GM10248 (cell line): ENCODE measurements around the gene KCTD1.

Experiments used
- CTCF ChIA-PET: fragments of 300-600 bp; sonication (Branson Sonifier 250); formaldehyde crosslinking; extraction: SDS; loops from one replicate; lab custom pipeline; 2021; ENCODE audit warnings: antibody characterized with exemption; lab: Yijun Ruan, JAX
- POLR2A ChIA-PET: fragments of 350-650 bp; sonication (Branson Sonifier 250); formaldehyde crosslinking; extraction: SDS; loops from one replicate; lab custom pipeline; 2020; ENCODE audit warnings: antibody characterized with exemption; lab: Yijun Ruan, JAX
- DNase-seq: peaks from one replicate; pipeline ENCODE4 v3.0.0; 2012; ENCODE audit errors: extremely low spot score
- TF ChIP-seq, protein P1 (sequence below): IDR thresholded peaks from 2 replicates; pipeline ENCODE4 v1.5.1; 2012; ENCODE audit warnings: mild to moderate bottlenecking, low read depth; ENCODE audit errors: extremely low read depth, missing control alignments, control extremely low read depth

KCTD1 gene

DNA sequence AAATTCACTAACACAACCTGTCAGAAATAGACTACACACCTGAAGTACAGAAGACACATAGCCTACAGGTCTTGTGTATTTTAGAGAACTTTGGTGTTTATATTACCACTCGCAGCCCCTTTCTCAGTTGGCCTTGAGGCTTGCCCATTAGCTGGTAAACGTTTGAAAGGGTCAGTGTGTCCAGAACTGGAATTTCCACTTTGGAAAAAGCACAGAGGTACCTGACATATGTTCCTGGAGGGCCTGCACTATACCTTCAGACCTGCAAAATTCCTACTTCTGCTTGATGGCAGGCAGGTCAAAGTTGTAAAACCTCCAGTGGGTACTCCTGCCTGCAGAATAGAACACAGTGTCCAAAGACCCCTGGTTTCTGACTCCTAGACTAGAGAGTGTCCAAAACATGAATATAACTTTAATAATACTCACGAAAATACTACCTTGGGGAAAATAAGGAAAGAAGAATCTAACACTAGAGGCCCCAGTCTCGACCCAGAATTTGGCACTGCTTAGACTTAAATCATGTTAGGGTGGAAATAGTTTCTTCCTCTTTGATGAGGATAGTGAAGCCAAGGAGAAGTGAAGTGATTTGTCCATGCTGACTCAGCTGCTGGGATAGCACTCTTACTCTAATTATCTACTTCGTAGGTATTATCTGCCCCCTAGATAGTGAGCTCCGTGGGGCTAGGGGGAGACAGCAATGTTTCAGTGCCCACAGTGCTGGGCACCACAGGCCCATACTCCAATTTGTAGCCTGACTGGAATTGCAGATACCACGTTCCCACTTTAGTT is 2.8 kb downstream of the KCTD1 start:
- TF ChIP-seq, protein P1, sequence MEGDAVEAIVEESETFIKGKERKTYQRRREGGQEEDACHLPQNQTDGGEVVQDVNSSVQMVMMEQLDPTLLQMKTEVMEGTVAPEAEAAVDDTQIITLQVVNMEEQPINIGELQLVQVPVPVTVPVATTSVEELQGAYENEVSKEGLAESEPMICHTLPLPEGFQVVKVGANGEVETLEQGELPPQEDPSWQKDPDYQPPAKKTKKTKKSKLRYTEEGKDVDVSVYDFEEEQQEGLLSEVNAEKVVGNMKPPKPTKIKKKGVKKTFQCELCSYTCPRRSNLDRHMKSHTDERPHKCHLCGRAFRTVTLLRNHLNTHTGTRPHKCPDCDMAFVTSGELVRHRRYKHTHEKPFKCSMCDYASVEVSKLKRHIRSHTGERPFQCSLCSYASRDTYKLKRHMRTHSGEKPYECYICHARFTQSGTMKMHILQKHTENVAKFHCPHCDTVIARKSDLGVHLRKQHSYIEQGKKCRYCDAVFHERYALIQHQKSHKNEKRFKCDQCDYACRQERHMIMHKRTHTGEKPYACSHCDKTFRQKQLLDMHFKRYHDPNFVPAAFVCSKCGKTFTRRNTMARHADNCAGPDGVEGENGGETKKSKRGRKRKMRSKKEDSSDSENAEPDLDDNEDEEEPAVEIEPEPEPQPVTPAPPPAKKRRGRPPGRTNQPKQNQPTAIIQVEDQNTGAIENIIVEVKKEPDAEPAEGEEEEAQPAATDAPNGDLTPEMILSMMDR, result no peak
- POLR2A ChIA-PET, result no interaction called here
- DNase-seq, result no peak
- CTCF ChIA-PET, result interaction anchor here (1.0 to 1.3 kb wide), 3 partner anchors 11 to 140 kb away, joined by 3 to 4 read pairs (median 3); no protein-coding TSS in a partner anchor

DNA sequence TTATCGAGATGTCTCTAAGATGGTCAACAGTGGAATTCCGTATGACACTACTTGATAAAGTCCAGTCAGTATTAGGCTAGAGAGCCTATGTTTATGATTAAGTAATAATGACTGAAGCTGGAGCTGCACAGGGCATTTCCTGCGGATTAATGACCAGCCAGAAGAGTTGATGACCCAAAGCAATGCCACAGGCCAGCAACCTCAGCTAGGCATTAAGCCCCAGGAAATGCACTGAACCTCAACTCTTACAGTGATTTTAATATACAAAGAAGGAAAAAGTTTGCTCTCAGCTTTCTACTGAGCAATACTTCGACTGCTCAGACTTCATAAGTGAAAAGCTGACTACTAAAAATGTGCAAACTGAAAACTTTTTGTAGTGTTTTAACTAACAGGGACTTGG is 3.9 kb downstream of the KCTD1 start:
- TF ChIP-seq, protein P1, result no peak
- ChIA-PET CTCF (interaction anchor here (1.0 kb wide), 1 partner anchor 139 kb away, joined by 3 read pairs; no protein-coding TSS in a partner anchor), POLR2A (no interaction called here)
- no peak for DNase-seq

DNA sequence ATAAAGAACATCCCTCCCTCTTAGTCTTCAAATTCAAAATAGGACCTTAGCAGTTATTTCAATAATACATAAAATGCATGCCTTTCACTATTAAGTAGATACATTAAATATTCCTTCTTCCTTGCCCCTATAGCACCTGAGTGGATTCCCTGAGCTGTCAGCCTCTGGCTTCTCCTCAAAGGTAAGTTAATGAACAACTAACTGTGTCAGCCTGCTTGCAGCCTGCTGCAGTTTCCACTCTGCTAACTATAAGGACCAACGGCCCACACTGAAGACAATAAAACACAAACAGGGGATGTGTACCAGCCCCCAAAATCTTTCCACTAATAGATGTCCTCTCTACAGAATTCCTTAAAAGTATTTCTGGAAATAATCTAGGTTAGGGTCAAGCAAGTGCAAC is 5.0 kb downstream of the KCTD1 start:
- ChIA-PET POLR2A (no interaction called here), CTCF (no interaction called here)
- no peak for DNase-seq
- TF ChIP-seq, protein P1, result no peak

DNA sequence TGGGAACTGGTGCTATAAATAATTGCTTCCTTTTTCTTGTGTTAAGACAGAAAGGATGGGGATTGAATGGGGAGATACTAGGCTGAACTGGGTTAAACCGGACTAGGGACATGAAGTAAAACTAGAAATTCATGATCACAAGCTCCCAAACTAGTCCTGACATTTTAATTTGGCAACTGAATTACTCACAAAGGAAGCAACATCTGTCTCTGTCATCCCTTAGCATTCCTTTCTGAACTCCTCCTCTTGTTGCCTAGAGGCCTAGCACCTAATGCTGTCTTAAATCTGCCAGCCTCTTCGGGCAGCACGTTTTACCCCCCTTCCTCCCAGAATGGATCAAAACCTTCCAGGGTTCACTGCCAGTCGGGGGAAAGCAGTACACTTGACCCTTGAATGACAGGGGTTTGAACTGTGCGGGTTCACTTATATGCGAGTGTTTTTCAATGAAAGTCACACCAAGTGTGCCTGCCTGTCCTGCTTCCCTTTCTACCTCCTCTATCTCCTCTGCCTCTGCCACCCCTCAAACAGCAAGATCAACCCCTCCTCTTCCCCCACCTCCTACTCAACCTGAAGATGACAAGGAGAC is 8.2 kb downstream of the KCTD1 start:
- TF ChIP-seq, protein P1, result no peak
- DNase-seq, result no peak
- ChIA-PET CTCF (interaction anchor here (1.3 to 1.6 kb wide), 2 partner anchors 18 to 156 kb away, joined by 3 to 4 read pairs; no protein-coding TSS in a partner anchor), POLR2A (no interaction called here)

DNA sequence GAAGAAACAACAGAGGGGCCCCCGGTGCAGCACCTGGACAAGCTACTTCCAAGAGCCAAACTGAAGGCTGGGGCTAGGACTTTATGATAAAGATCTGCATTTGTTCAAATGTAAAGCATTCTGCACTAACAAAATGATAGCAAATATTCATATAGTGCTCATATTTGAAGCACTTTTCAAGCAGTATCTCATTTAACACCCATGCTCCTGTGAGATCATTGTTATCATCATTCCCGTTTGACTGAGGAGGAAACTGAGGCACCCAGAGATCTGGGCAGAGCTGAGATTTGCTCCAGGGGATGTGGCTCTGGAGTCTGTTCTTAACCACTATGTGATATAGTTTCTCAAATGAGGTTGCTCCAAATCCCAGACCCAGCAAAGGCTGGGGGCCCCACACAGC is 9.8 kb downstream of the KCTD1 start:
- ChIA-PET POLR2A (no interaction called here), CTCF (interaction anchor here (1.6 kb wide), 1 partner anchor 9 kb away, joined by 6 read pairs; the partner anchor contains the start of gene KCTD1)
- DNase-seq, result no peak
- TF ChIP-seq, protein P1, result no peak

DNA sequence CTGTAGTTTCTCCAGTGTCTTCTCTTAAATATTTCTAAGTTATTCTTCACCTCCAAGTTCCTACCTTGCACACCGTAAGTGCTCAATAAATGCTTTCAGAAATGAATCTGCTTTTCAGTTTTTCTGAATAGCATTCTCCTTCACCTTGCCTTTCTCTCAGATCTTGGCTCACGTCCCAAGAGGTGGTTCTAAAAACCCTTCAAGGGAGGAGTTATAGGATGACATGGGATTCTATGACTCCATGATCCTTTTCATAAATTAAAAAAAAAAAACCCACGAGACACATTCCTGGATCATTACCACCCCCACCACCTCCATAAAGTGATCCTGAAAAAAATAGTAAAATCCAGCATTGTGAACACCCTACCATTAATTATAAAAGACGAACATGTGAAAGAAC is 11.7 kb downstream of the KCTD1 start:
- no peak for DNase-seq
- TF ChIP-seq, protein P1, result no peak
- CTCF ChIA-PET, result interaction anchor here (1.3 to 1.6 kb wide), 2 partner anchors 11 to 61 kb away, joined by 3 read pairs; partner anchors contain the start of gene KCTD1
- POLR2A ChIA-PET, result no interaction called here
